Prostate gland (tissue), 2 donors: ENCODE measurements around the gene RBP7.

Experiments
- POLR2A ChIP-seq: fragments of 450-650 bp; IDR thresholded peaks from one replicate; pipeline ENCODE4 v1.6.1; 2016; ENCODE audit warnings: antibody characterized with exemption, mild to moderate bottlenecking
- TF ChIP-seq, protein P1 (sequence below), 4 experiments: fragments of 200-600 bp in 2 of 4; fragments of 450-650 bp in 2 of 4; sonication (generic) in 2 of 4; IDR thresholded peaks; 1 replicate in 3 of 4; 2 replicates in 1 of 4; pipeline ENCODE4 v1.5.1; 2016 to 2019; ENCODE audit warnings: antibody characterized with exemption in 4 of 4, mild to moderate bottlenecking in 2 of 4, moderate library complexity in 2 of 4

GRCh38 chr1:9984253-9984652, 12.8 kb upstream of the RBP7 start:
- TF ChIP-seq, protein P1, sequence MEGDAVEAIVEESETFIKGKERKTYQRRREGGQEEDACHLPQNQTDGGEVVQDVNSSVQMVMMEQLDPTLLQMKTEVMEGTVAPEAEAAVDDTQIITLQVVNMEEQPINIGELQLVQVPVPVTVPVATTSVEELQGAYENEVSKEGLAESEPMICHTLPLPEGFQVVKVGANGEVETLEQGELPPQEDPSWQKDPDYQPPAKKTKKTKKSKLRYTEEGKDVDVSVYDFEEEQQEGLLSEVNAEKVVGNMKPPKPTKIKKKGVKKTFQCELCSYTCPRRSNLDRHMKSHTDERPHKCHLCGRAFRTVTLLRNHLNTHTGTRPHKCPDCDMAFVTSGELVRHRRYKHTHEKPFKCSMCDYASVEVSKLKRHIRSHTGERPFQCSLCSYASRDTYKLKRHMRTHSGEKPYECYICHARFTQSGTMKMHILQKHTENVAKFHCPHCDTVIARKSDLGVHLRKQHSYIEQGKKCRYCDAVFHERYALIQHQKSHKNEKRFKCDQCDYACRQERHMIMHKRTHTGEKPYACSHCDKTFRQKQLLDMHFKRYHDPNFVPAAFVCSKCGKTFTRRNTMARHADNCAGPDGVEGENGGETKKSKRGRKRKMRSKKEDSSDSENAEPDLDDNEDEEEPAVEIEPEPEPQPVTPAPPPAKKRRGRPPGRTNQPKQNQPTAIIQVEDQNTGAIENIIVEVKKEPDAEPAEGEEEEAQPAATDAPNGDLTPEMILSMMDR (IDR thresholded peaks at IDR 0.05): no peak
- no peak for TF ChIP-seq POLR2A
